GM18505 (cell line): ENCODE measurements around the gene KNOP1.

Experiments
- ATAC-seq: cut with Tn5 transposase; IDR thresholded peaks from one replicate; pipeline ENCODE4 v1.9.1; 2021; ENCODE audit not compliant: unreplicated experiment
- POLR2A ChIP-seq: IDR thresholded peaks from 4 replicates; pipeline ENCODE4 v1.6.1; 2011; ENCODE audit warnings: borderline replicate concordance; ENCODE audit not compliant: insufficient read depth, insufficient read length; ENCODE audit errors: extremely low read depth

The KNOP1 gene

GRCh38 chr16:19751478-19752385 is 33.7 kb upstream of the KNOP1 start:
- ATAC-seq = no peak
- TF ChIP-seq POLR2A = no peak

- no peak for TF ChIP-seq POLR2A
- no peak for ATAC-seq
Observed at GRCh38 chr16:19749571-19750080, 31.6 kb upstream of the KNOP1 start.

DNA sequence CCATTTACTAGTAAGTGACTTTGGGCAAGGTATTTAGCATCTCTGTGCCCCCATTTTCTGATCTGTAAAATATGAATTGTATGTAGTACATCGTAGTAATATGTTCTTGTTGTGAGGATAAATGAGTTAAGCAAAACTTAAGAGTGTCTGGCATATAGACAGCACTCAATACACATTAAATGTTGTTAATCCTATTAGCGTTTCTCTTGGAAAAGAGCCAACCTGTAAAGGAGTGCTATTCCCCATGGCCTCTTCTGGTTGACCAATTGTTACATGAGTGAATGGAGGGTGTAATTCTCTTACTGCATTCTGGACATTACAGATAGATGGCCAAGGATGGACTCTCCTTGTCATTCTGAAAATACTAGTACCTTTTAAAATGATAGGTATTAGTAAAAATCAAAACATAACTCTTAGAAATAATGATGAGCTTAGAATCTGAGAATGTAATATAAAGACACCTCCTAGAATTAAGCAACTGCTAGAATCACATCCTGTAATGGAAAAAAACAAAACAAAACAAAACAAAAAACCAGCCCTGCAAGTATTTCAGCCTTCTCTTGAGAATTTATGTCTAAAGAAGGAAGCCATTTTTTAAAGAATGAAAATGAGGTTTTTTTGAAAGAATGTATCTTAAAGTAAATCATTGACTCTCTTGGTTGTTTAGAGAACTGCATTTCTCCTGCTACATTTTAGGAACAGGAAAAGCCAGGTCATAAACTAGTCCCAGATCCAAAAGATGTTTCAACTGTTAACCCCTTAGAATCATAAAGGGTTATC is 30.6 kb upstream of the KNOP1 start:
- TF ChIP-seq POLR2A = no peak
- ATAC-seq = no peak

- ATAC-seq = no peak
- TF ChIP-seq POLR2A = no peak
Observed at GRCh38 chr16:19746561-19746960, 28.5 kb upstream of the KNOP1 start.

GRCh38 chr16:19745286-19746010 is 27.4 kb upstream of the KNOP1 start:
- ATAC-seq = no peak
- TF ChIP-seq POLR2A = no peak

DNA sequence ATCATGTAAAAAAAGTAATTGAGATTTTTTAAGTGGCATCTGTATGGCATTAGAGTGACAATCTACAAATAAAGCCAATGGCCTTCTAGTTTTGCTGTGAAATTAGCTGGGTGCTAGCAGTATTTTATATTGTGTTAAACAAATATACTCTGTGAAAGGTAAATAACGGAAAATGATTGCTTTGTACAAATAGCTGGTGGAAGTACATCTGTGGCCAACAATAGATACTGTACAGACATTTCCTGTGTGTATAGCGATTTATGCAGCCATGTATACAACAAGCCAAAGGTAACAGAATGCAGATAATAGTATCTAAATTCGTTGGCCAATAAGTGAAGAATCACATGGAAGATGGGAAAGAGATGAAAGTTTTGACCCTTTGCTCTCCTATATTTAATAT is 26.6 kb upstream of the KNOP1 start:
- no peak for ATAC-seq
- no peak for TF ChIP-seq POLR2A

- no peak for ATAC-seq
- no peak for TF ChIP-seq POLR2A
Observed at GRCh38 chr16:19743816-19744159, 25.8 kb upstream of the KNOP1 start.

GRCh38 chr16:19741354-19741753 is 23.3 kb upstream of the KNOP1 start:
- no peak for ATAC-seq
- TF ChIP-seq POLR2A = no peak

- no peak for TF ChIP-seq POLR2A
- ATAC-seq = no peak
Observed at GRCh38 chr16:19737306-19738038, 19.4 kb upstream of the KNOP1 start.

- no peak for ATAC-seq
- no peak for TF ChIP-seq POLR2A
Observed at GRCh38 chr16:19735074-19735867, 17.2 kb upstream of the KNOP1 start.

- TF ChIP-seq POLR2A = no peak
- no peak for ATAC-seq
Observed at GRCh38 chr16:19733551-19733950, 15.5 kb upstream of the KNOP1 start.

GRCh38 chr16:19728636-19728965 is 10.6 kb upstream of the KNOP1 start:
- ATAC-seq = no peak
- no peak for TF ChIP-seq POLR2A
